WTC11 (cell line): ENCODE measurements around the gene PLCH2. TPM values are rescaled to one million over a fixed set of nuclear protein-coding genes. Genes with fewer than 3 reads are reported as not detected.
A peak's percentile ranks its signal among the peaks of the same experiment; 100 is the strongest.

Experiments used
- ATAC-seq: fragments of 200-7000 bp; cut with Tn5 transposase; 2 replicates; pipeline ENCODE4 v1.10.0; 2021; ENCODE audit warnings: mild to moderate bottlenecking, moderate library complexity
- CTCF ChIA-PET: fragments of 300-600 bp; sonication (Branson Sonifier 250); formaldehyde crosslinking; loops from one replicate; lab custom pipeline; 2021; ENCODE audit warnings: antibody characterized with exemption; lab: Charles Lee
- POLR2A ChIA-PET: fragments of 350-600 bp; sonication (Branson Sonifier 250); formaldehyde crosslinking; loops from one replicate; lab custom pipeline; 2021; ENCODE audit warnings: antibody characterized with exemption; lab: Charles Lee
- DNase-seq: peaks from one replicate; pipeline ENCODE4 v3.0.0; 2021; ENCODE audit warnings: low spot score
- H3K27ac Mint-ChIP-seq: 2 replicates; pipeline ENCODE4 v1.8.0; 2021; ENCODE audit warnings: mixed read lengths
- H3K27me3 Mint-ChIP-seq: 2 replicates; pipeline ENCODE4 v1.8.0; 2021; ENCODE audit warnings: low read depth, mild to moderate bottlenecking, moderate library complexity, mixed read lengths
- H3K36me3 Mint-ChIP-seq: 2 replicates; pipeline ENCODE4 v1.8.0; 2021; ENCODE audit warnings: mixed read lengths
- H3K4me1 Mint-ChIP-seq: 2 replicates; pipeline ENCODE4 v1.8.0; 2022; ENCODE audit warnings: mixed read lengths
- H3K4me3 Mint-ChIP-seq: 2 replicates; pipeline ENCODE4 v1.8.0; 2021; ENCODE audit warnings: mild to moderate bottlenecking, moderate library complexity, mixed read lengths
- H3K9me3 Mint-ChIP-seq: 2 replicates; pipeline ENCODE4 v1.8.0; 2021; ENCODE audit warnings: mixed read lengths
- ARID4B ChIP-seq: sonication (generic); formaldehyde crosslinking; IDR thresholded peaks from 2 replicates; pipeline ENCODE4 v1.8.0; 2023; ENCODE audit warnings: missing genetic modification reagents, mild to moderate bottlenecking, borderline replicate concordance
- CBFB ChIP-seq: sonication (generic); formaldehyde crosslinking; IDR thresholded peaks from 2 replicates; pipeline ENCODE4 v1.8.1; 2022; ENCODE audit warnings: mild to moderate bottlenecking, low read depth, missing genetic modification reagents
- ELF4 ChIP-seq: sonication (generic); formaldehyde crosslinking; IDR thresholded peaks from 2 replicates; pipeline ENCODE4 v1.8.1; 2022; ENCODE audit warnings: low read depth, mild to moderate bottlenecking, moderate library complexity, missing genetic modification reagents
- EMX1 ChIP-seq: fragments of 250-450 bp; sonication (Bioruptor Pico); IDR thresholded peaks from 2 replicates; pipeline ENCODE4 v1.8.0; 2021; ENCODE audit warnings: mild to moderate bottlenecking
- ERG ChIP-seq: fragments of 250-450 bp; sonication (Bioruptor Pico); IDR thresholded peaks from 2 replicates; pipeline ENCODE4 v1.8.0; 2021; ENCODE audit warnings: mild to moderate bottlenecking
- FOXJ3 ChIP-seq: sonication (generic); formaldehyde crosslinking; IDR thresholded peaks from 2 replicates; pipeline ENCODE4 v1.9.0; 2021; ENCODE audit warnings: missing genetic modification reagents, mild to moderate bottlenecking, borderline replicate concordance
- HMGA2 ChIP-seq: fragments of 250-450 bp; sonication (Bioruptor Pico); IDR thresholded peaks from 2 replicates; pipeline ENCODE4 v1.4.0; 2021; ENCODE audit warnings: mild to moderate bottlenecking, moderate library complexity
- NFE2L1 ChIP-seq: sonication (generic); formaldehyde crosslinking; IDR thresholded peaks from 2 replicates; pipeline ENCODE4 v1.8.1; 2023; ENCODE audit warnings: missing genetic modification reagents
- PREB ChIP-seq: sonication (generic); formaldehyde crosslinking; IDR thresholded peaks from 2 replicates; pipeline ENCODE4 v1.8.1; 2022; ENCODE audit warnings: mild to moderate bottlenecking, missing genetic modification reagents, moderate library complexity, borderline replicate concordance
- SOX15 ChIP-seq: fragments of 250-450 bp; sonication (Bioruptor Pico); IDR thresholded peaks from 2 replicates; pipeline ENCODE4 v1.9.0; 2021; ENCODE audit warnings: mild to moderate bottlenecking
- ZNF121 ChIP-seq: sonication (generic); formaldehyde crosslinking; IDR thresholded peaks from 2 replicates; pipeline ENCODE4 v1.8.0; 2023; ENCODE audit warnings: missing genetic modification reagents
- ZNF317 ChIP-seq: sonication (generic); formaldehyde crosslinking; IDR thresholded peaks from 2 replicates; pipeline ENCODE4 v1.8.1; 2023; ENCODE audit warnings: low read depth, mild to moderate bottlenecking, moderate library complexity, missing genetic modification reagents, borderline replicate concordance
- ZNF425 ChIP-seq: fragments of 250-450 bp; sonication (Bioruptor Pico); conservative IDR thresholded peaks from 2 replicates; pipeline ENCODE4 v1.9.0; 2021; ENCODE audit warnings: mild to moderate bottlenecking
- ZNF532 ChIP-seq: fragments of 250-450 bp; sonication (Bioruptor Pico); IDR thresholded peaks from 2 replicates; pipeline ENCODE4 v1.9.0; 2021; ENCODE audit warnings: mild to moderate bottlenecking, borderline replicate concordance
- ZNF671 ChIP-seq: fragments of 250-450 bp; sonication (Bioruptor Pico); IDR thresholded peaks from 2 replicates; pipeline ENCODE4 v1.8.0; 2021; ENCODE audit warnings: mild to moderate bottlenecking
- ZSCAN18 ChIP-seq: fragments of 250-450 bp; sonication (Bioruptor Pico); IDR thresholded peaks from 2 replicates; pipeline ENCODE4 v2.1.2; 2022; ENCODE audit warnings: mild to moderate bottlenecking, moderate library complexity
- total RNA-seq: library from RNA; stranded (reverse); gene quantifications from 3 replicates; pipeline ENCODE4 v1.2.3, GENCODE V29; 2021

PLCH2 gene
- total RNA-seq, 1 experiment from 2014 or later: 0.17 TPM

- TF ChIP-seq ZNF425 (CRISPR knock-in tag): no peak
Measured at GRCh38 chr1:2483026-2483425, 6.9 kb downstream of the PLCH2 start (continued).

- H3K9me3 Mint-ChIP-seq: peaks cover 12% of the 10 kb centered on the region
- peak overlapping the region; percentile 43; the same call in 1 of the 2 replicates for H3K27ac Mint-ChIP-seq
- ChIA-PET POLR2A (no interaction called here), CTCF (no interaction called here)
- peaks cover 4% of the 10 kb centered on the region; the same call in 1 of the 2 replicates for H3K36me3 Mint-ChIP-seq
- TF ChIP-seq ZNF317 (CRISPR knock-in tag) (no peak), FOXJ3 (CRISPR knock-in tag) (no peak), ERG (CRISPR knock-in tag) (no peak), ZNF532 (no peak), ZNF671 (CRISPR knock-in tag) (no peak), ZSCAN18 (CRISPR knock-in tag) (no peak), PREB (CRISPR knock-in tag) (no peak), ARID4B (no peak), CBFB (CRISPR knock-in tag) (no peak), SOX15 (CRISPR knock-in tag) (no peak), ZNF121 (no peak), NFE2L1 (CRISPR knock-in tag) (no peak), EMX1 (CRISPR knock-in tag) (no peak), ELF4 (CRISPR knock-in tag) (no peak), HMGA2 (CRISPR knock-in tag) (no peak)
- H3K4me3 Mint-ChIP-seq: no peak overlapping the region
- ATAC-seq: no peak
- peaks cover 7% of the 10 kb centered on the region for H3K27me3 Mint-ChIP-seq
- H3K4me1 Mint-ChIP-seq: no peaks in the 10 kb centered on the region
- no peak for DNase-seq
Measured at GRCh38 chr1:2483970-2484369, 7.9 kb downstream of the PLCH2 start.
